HTR-8/SVneo (cell line): ENCODE data around the gene MDFIC.

Experiments used
- DNase-seq: peaks from one replicate; pipeline ENCODE4 v3.0.0; 2011; ENCODE audit warnings: low spot score, mixed read lengths; ENCODE audit not compliant: insufficient read length
- FAIRE-seq: peaks from 2 replicates; lab custom pipeline; 2011; peaks lifted over from hg19 to GRCh38; lab: Jason Lieb, UNC

The MDFIC gene

DNA sequence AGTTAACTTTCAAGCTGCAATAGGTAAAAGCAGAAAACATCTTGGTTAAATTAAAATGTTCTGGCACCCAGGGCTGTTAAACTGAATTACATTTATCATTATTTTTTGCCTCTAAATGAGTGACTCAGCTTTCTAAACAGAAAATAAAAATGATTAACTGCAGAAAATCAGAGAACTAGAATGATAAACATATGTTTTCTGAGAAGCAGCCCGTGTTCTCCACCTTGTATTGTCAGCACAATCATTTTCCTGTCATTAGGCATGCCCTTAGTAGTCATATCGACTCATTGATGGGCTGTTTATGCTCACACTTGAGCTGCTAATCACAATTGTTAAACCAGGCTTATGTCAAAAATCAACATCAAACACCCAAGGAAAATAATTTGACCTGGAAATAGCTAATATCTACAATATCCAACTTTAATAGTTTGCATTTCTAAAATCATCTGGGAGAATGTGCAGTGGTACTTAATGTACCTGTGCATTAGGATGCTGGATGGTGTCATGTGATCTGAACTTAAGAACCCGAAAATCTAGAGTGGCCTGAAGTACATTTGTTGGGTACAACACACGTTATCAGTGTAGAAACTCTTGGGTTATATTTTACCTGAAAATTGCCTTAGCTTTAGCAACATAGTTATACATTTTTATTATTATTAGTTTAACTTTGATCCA lies 2.3 kb downstream of the MDFIC start:
- DNase-seq (no peak), FAIRE-seq (no peak)

DNA sequence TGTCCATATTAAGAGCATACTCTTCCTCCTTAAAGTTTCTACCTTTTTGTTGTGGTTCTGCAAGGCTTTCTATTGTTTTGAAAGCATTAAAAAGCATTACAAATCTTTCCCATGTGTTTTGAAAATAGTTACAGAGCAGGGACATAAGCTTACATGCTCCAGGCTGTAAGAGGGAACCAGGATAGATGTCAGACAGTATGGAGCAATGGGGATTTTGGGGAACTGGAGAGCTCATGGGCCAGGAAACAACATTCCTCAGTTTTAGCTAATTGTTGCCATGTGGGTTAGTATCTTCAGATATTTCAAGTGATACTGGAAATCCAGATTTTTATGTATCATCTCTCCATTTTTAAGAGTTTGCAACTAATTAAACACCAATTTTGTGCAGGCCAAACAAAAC lies 3.5 kb downstream of the MDFIC start:
- no peak for FAIRE-seq
- DNase-seq = no peak

DNA sequence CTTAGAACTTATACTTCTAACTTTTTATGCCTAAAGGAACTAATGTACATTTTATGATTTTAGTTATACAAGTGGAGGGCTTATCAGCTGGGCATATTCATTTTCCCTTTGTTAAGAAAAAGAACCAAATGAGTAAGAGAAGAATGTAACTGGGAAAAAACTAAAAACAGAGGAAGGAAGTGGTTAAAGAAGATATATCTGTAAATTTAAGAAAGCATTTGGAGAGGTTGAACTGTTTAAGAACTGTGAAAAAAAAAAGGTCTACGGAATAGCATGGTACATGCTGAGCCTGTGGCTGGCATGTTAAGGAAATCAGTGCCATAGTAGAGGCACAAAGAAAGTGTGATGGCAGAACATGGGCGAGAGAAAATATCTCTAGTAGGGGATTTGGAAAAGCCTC lies 6.2 kb downstream of the MDFIC start:
- DNase-seq = no peak
- FAIRE-seq = no peak

DNA sequence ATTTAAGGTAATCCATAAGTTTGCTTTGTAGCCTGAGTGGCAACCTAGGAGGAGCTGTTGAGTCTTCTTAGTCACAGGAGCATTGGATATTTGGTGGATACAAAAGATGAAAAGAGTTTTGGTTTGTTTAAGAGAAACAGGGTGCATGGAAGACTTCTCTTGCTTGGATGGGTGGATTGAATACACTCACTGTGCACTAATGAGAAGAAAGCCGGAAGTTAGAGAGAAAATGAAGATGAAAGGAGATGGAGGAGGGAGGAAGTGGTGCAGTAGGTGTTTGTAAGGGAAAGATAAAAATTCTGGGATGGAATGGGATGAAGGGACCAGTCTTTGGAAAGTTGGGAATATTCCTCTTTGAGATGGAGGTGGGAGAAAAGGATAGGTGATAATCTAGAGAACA lies 7.7 kb downstream of the MDFIC start:
- FAIRE-seq = no peak

DNA sequence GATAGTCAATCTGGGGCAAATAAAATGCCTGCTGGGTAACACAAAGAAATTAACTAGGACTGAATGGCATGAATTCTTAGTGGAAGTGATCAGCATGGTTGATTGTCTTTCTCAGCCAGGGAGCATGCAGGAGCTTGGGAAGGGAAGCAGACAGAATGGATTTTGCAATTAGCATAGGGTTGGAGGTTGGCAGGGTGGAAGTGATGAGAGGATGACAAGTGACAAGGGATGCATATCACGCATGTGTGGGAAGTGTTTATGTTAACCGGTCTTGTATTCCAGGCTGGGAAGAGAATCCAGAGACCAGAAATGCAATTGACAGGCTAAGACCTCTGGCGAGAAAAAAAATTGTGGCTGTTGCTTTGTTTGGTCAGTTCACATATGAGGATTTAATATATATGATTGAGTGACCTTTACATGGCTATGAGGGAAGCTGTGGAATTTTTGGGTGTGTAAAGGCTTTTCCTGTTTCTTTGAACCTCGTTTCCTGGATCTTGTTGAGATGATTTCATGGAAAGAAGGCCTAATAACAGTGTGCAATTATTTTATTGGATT lies 8.3 kb downstream of the MDFIC start:
- no peak for FAIRE-seq

More for the DNA sequence above, 7.7 kb downstream of the MDFIC start:
- DNase-seq = no peak

DNA sequence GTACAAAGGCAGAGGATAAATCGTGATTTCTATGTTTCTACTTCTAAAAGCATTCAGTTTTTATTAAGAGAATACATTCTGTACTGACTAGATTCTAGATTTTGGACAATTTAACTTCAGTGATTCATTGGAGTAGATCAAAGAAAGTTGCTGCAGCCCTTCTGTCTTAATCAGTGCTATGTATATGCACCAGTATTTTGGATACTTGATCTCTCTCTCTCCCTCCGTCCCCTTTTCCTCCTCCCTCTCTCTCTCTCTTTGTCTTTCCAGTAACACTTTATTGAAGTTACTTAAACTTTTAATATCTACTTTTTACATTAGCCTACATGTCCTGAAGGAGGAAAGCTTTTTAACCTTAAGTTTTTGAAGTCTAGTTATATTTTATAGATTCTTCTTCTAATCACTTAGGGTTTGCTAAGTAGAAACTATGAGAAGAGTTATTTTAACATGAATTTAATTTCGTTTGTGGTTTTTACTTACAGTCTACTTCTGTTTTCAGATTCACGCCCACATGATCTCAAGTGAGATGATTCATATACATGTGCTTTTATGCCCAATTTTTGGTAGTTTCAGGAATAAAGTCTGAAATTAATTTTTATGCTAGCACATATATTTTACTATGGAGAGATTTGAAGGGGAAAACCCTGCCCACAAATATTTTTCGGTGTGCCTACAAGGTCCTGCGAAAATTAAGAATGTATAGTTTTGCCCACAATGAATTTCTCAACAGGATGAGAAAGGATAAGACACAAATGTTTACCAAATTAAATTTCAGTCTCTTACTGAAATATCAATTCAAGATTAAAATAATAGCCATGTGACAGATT lies 9.1 kb downstream of the MDFIC start:
- no peak for FAIRE-seq
- no peak for DNase-seq

More for the DNA sequence above, 8.3 kb downstream of the MDFIC start:
- DNase-seq = no peak

DNA sequence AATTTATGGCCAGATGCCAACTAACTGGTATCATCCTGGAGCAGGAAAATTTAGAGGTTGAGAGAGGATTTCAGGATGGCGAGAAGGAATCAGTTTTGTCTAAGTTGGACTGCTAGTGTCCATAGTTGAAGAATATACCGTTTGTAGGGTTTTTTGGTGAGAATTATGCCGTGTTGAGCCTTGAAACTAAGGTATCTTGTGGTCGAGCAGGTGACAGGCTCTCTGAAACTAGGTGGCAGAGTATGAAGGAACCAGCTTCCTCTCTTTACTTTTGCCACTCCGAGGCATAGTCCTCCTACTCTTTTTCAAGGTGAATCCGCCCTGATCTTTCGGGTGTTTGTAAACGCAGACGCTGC lies 9.7 kb downstream of the MDFIC start:
- FAIRE-seq = no peak
- DNase-seq = no peak

DNA sequence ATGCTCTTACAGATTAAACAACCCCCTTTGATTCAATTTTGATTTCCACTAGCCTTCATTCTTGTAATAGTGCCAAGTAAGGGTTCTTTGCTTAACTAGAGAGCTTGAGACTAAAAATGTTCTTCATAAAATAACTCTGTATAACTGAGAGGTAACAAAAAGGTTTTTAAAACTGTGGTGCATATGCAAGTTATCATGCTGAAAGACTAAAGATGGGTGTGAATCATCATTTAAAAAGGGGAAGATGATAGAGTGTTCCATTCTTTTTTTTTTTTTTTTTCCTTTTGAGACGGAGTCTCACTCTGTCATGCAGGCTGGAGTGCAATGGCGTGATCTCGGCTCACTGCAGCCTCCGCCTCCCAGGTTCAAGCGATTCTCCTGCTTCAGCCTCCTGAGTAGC lies 11.1 kb downstream of the MDFIC start:
- DNase-seq (no peak), FAIRE-seq (no peak)

DNA sequence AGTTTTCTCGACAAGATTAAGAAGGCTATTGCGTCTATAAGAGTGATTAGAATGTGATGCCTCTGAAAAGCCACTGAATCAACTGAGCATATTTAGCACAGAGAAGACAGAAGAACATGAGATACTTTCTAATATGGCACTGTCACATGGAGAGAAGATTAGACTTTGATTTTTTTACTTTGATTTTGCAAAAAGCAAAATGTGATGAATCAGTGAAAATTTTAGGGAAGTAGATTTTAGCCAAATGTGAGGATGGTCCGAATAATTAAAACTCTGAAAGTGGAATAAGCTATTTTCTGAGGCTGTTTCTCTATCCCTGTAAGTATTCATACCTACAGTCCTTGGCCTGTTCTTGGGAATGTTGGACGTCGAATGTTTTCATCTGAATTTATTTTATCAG lies 11.8 kb downstream of the MDFIC start:
- DNase-seq (no peak), FAIRE-seq (no peak)

DNA sequence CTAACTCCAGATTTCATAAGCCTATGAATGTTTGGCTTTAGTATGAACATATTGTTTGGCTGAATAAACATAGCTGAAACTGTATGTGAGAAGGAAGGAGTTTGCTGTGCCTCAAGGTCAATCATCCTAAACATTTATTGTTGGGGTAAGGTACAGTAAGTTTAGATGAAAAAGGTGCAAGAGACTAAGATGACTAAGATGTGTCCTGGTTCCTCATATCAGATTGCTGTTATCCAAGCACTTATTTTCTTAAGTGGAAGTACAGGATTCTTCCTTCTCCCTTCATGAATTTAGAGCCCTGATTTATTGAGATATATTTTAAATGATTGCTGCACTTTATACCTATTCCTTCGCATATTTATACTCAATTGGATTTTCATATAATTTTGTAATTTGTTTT lies 12.2 kb downstream of the MDFIC start:
- FAIRE-seq = no peak
- no peak for DNase-seq

DNA sequence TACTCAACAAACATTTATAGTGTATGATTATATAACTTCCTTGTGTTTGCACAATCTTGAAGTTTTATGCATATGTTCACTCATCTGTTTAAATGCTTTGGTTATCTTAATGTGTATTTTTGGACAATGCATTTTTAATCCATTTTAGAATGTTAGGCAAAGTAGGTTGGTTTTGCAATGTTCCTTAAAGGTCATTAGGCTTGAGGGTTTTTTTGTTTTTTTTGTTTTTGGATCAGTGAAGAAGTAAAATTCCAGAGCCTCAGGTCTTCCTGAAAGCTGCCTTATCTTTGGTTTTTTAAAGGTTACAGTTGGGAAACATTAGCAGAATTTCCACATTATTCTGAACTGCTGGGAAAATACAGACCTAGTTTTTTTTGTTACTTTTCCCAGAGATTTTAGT lies 12.8 kb downstream of the MDFIC start:
- DNase-seq (no peak), FAIRE-seq (no peak)

DNA sequence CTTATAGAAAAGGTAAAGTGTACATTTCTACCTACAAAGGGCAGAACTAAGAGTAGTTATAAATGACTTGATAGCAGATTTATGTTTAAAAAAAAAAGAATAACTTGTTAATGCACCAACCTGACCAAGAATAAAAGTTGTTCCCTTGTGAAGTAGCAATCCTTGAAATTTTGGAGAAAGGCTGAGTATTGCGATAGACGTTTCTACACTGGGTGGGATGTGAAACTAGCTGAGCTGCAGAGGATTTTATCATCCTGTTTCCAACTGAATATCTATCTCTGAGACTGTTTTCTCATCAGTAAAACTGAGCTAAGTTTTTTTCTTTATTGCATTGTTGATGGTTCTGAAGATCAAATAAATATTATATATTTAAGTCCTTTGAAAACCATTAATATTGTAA lies 14.6 kb downstream of the MDFIC start:
- FAIRE-seq (no peak), DNase-seq (no peak)

DNA sequence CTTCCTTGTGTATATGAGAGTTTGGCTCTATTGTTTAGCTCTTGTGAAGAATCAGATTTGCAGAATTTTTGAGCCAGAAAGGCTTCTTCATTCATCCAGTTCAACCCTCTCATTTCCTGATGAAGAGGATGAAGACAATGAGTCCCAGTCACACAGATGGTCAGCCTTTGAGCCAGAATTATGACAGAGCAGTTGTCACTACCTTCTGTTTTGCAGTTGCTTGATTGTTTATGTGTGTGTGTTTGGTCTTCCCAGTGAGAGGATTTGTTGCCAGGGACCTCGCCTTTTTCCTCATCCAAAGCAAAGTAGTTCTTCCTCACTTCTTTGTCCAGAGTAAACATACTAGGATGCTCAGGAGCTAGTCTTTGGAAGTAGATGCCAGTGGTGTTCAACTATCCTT lies 15.6 kb downstream of the MDFIC start:
- no peak for DNase-seq
- FAIRE-seq = no peak

DNA sequence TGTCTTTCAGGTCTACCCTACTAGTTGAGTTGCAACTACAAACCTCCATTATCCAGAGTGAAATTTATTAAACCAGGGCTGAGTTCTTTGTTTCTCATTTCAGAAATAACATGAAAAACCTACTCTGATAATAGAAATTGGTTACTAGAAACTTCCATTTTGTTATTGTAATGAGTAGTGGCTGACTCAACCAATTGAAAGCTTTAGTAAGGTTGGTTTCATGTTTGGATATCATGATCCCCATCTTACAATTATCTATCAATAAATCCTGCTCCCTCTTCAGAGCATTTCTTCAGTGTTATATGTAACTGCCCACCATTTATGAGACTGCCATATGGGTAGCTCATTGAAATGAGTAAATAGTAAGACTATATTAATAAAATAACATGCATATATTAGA lies 16.9 kb downstream of the MDFIC start:
- DNase-seq = no peak
- no peak for FAIRE-seq

DNA sequence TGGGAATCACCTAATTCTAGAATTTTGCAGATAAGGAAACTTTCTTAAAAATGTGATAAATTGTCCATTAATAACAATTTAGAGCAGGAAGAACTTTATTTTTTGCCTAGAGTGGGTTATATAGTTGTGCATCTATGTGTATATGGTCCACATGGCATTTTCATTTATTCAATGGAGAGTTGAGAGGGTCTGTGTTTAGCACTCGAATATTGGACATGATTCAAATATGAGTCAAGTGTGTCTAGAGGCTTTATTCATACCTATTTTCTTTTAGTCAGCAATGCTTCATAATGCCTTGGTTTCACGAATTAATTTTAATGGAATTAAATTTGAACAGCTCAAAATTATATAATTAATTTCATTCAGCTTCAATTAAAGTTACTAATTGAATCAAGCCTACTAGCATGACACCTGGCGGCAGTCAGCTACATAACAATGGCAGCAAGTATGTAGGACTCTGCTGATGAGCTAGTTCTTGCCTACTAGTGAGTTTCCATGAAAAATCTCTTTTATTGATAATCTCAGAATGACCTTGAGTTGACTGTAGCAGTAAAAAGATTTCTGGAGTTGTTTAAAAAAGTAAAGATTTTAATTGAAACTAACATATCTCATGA lies 17.7 kb downstream of the MDFIC start:
- FAIRE-seq (no peak), DNase-seq (no peak)

DNA sequence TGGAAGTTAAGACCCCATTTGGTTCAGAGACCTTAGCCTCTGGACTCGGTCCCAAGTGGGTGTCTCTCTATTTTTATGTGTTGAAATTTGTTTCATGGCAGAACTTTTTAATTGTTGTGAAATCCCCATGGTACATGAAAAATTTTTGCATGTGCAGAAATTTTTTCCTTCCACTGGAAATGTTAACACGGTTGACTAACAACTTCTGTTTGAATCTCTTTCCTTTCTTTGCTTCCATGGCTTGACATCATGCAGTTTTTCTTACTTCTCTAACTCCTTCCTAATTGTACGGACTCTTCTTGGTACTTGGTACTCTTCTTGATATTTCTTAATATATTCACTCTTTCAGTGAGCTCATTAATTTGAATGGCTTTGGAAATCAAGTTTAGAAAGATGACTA lies 18.3 kb downstream of the MDFIC start:
- FAIRE-seq (no peak), DNase-seq (no peak)

DNA sequence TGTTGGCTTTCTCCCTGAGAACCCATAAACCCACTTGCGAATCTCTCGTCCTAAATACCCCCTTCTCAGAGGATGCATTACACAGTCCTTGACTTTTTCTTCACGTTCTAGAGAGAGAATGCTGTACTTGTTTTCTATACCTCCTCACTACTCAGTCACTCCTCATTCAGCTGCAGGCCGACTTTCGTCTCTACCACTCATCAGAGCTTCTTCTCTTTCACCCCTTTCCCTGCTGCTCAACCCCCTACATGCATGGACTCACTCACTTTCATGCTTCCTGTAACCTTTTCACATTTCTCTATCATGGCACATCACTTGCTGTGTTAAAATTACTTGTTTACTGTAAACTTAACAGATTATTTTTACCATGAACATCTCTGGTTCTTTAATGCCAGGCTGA lies 19.8 kb downstream of the MDFIC start:
- no peak for DNase-seq
- FAIRE-seq = no peak

DNA sequence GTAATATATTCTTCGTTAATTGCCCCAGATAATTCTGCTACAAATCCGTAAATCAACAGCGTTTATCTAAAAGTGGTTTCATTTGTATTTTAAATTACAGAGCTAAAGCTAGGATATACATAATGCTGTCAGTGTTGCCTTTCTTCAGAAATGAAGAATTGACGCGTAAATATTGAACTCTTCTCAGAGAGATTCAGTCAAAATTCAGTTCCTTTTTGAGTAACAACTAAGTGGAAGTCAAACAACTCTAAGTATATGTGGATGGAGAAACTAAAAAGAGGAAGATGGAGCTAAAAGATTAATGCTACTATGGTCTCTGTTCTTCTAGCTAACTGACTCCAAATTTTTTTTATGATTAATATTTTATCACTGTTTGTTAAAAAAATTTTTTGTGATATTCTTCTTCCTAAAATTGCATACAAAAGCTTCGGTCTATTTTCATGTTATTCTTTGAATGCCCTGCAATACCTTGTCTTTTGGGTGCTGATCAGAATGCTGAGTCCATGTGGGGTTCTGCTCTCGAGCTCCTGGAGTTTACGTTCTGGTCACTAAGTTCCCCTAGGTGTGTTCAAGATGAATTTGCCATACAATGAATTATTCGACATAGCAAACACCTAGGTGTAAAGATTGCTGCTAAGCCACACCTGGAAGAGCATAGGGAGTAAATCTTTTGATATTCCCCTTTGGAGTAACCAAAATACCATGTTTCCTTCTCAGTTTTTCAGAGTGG lies 20.7 kb downstream of the MDFIC start:
- DNase-seq = no peak
- no peak for FAIRE-seq

DNA sequence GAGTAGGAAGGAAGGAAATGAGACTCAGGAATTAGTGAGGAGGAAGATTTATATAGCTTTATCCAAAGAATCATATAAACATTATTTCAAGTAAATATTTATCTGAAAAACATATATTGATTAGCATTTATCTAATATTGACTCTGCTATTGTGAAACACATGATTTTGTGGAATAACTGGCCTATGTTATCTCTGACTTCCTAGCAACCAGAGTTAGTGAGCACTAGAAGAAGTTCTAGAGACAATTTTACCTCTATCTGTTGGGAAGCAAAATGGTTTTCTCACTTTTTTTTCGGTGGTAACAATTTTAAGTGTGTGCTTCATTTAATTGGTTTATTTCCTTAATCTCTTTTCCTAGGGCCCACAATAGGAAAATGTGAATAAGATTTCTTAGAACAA lies 21.6 kb downstream of the MDFIC start:
- no peak for FAIRE-seq

DNA sequence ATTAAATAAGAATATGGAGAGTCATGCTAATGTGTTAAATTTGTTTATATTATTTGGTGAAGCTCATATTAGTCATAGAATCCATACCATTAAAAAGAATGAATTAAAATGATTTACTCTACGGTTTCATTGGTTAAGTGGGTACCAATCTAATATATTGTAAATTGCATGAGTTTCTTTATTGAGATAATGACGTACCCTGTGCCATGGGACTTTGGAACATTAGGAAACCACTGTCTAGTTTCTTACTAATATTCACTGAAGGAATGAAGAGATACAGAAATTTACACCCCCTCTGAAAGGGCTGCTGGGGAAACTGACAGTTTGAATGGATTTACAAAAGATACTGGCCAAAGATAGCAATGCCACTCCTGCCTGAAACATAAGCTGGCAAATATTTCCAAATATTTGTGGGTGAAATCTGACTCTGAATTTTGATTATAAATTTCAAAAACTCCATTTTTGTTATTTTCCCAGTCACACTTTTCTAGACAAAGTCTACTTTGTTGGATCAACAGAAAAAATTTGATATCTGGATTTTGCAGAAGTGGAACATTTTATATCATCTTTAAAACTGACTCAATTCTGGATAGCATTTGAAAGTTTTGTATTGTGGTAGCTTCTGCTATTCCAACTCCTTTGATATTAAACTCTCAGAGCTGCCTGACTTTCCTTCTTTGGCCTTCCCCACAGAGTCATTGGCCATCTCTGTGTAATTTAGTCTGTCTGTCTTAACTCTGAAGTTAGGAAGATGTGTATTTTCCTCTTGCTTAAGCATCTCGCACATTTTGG lies 22.3 kb downstream of the MDFIC start:
- FAIRE-seq = no peak
- no peak for DNase-seq

More for the DNA sequence above, 21.6 kb downstream of the MDFIC start:
- DNase-seq = no peak
